Hematopoietic multipotent progenitor cell treated with erythropoietin and hydrocortisone succinate and interleukin-3 and kit ligand, for 6 days (in vitro differentiated cells): ENCODE measurements around the gene KDM8.

Experiments used
- DNase-seq: peaks from one replicate; pipeline ENCODE4 v3.0.0-alpha.2; 2015

The KDM8 gene

GRCh38 chr16:27232901-27233625 is 29.7 kb downstream of the KDM8 start:
- DNase-seq = no peak

DNA sequence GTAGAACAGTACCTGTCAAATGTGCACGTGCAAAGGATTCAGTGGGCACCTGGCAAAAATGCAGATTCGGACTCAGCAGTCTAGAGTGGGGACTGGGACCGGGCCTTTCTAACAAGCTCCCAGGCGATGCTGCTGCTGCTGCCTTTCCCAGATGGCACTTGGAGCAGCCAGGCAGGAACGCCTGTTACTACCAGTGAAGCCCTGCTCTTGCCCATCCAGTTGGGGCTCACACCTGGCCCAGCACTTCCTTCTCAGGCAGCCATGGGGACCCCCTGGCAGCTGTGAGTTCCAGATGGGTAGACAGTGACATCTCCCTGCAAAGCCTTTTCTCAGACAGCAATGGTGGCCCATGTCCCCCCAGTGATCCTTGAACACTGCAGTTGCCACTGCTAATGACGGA is 30.4 kb downstream of the KDM8 start:
- DNase-seq = no peak

GRCh38 chr16:27234171-27234570 is 30.8 kb downstream of the KDM8 start:
- DNase-seq = no peak

DNA sequence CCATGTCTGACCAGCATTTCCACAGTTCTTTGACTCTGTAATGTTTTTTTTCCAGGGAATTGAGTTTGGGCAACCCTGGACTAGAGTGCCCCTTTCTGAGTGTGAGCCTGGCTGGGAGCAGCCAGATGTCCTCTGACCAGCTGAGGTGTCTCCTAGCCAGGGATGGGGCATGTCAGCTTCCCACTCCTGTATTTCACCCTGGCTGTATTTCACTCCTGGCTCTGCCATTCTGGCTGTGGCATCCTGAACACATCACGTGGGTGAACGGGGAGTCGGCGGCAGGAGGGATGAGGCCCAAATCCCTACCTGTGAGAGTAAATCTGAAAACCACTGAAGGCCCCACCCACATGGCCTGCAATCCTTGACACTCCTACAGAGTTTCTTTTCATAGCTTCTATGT is 31.3 kb downstream of the KDM8 start:
- DNase-seq = no peak

DNA sequence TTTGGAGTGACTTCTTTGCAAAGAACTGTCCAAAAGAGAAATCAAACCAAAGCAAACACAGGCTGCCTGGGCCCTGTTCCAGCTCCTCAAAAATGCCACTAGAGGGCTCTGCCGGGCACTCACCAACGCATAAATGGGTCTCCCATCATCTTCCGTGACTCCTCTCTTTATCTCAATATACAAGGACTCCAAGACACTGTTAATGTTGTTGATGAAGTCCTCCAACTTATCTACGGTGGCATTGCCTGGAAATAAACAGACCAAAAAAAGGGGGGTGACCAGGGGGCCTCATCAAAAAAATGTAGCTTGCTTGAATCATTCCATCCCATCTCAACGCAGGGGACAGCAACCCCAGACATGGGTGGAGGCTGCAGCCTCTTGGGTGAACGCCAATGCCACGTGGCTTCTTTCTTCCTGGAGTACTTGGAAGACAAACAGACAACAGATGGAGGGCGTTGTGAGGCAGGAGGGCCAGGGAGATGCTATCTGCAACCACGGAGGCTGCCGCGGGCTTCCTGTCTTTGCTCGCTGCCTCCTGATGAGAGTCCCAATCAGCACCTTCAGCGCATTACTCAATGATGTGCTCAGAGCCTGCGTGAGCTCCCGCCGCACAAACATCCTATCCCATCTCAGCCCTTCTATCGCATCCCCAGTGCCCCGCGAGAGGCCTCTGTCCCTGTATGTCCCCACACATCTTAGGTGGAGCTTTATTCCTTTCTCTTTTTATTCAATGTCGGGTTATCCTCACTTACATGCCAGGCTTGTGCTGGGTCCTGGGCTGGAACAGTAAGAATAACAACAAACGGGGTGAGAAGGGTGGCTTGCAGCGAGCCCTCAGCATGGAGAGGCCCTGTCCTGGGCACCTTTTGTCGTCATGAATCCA is 32.0 kb downstream of the KDM8 start:
- DNase-seq = peak; percentile 99

- DNase-seq = no peak
These were observed 32.6 kb downstream of the KDM8 start for GRCh38 chr16:27235938-27236245.

DNA sequence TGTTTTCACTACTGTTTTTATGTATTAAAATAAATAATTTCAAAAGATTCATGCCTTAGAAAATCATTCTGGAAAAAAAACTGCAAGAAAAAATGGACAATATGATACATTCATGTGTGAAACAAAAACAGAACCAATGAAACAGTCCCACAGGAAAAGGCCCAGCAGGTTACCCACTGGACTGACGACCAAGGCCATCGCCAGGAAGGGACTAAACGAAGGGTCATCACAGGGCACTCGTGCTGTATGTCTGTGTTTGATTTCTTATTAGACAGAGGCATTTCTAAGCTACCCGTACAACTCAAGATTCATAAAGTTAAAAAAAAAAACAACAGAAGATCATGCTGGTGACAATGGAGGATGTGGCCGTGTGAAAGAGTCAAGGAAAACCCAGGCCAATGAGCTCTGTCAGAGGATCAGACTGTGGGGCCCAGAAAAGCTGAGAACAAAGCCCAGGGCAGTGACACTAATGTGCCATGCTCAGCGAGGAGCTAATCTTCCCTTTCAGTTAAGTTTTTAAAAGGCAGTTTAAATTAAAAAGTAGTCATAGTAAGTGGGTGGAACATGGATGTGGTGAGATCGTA is 33.4 kb downstream of the KDM8 start:
- no peak for DNase-seq

GRCh38 chr16:27237219-27238015 is 34.1 kb downstream of the KDM8 start:
- peak; percentile 87 for DNase-seq

GRCh38 chr16:27238016-27238587 is 34.8 kb downstream of the KDM8 start:
- DNase-seq = peak; percentile 77

- no peak for DNase-seq
These were observed 35.3 kb downstream of the KDM8 start for GRCh38 chr16:27238591-27238990.

- DNase-seq = no peak
These were observed 35.7 kb downstream of the KDM8 start for GRCh38 chr16:27239026-27239425.

DNA sequence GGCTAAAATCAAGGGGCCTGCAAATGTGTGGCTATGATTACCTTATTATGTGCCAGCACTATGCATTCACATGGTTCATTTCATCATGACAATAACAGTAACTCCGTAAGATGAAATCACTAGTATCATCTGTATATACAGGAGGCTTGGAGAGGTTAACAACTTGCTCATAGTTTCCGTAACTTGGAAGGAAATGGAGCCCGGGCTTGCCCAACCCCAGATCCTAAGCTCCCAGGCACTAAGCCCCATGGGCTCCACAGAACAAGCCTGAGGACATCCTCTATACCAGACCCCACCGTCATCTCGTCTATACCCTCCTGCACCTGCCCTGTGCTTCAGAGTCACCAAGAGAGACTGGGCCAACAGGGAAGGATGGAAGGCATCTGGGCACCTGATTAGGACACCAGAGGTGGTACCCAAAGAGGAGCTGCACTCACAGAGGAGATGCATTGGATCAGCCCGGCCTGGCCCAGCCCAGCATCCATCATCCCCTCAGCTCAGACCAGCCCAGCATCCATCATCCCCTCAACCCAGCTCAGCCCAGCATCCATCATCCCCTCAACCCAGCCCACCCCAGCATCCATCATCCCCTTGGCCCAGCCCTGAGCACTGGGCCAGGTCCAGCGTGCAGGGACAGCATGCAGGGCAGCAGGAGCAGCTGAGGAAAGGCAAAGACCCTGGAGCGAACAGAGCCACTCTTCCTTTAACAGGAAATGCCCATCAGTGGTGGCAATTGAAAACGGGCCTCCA is 36.8 kb downstream of the KDM8 start:
- no peak for DNase-seq

DNA sequence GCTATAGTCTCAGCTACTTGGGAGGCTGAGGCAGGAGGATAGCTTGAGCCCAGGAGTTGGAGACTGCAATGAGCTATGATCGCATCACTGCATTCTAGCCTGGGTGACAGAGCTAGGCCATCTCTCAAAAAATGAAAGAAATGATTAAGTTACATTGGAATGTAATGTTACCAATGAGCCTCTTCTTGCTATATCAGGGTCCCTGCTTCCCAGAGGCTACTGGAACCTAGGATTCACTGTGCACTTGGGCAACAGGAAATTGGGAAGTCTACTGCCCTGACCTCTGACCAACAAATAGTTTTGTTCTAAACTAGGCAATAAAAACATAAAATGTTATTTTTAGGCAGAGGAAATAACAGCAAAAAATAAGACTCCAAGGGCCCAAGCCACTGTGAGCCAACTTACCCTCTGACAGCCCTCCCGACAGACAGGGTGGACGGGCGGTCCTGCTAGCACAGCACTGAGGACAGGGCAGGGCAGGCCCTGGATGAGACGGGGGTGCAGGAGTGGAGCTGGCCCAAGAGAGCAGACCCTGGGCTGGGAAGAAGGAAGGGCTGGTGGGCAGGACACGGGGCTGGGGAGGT is 37.7 kb downstream of the KDM8 start:
- no peak for DNase-seq

DNA sequence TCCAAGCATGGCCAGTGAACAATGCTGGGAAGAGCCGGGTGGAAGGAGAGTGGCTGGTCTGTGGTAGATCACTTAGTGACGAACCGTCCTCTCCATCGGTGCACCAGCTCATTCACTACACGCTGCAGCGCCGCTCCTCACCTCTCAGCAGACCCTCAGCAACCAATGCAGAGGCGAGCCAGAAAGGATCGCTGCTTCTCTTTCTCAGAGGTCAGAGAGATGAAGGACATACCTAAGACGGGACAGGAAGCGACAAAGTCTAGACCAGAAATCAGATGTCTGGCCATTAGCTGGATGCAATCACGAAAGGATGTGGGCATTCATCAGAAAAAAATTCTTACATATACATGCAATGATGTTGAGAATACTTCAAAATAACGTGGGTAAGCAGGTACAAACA is 38.3 kb downstream of the KDM8 start:
- DNase-seq = no peak

DNA sequence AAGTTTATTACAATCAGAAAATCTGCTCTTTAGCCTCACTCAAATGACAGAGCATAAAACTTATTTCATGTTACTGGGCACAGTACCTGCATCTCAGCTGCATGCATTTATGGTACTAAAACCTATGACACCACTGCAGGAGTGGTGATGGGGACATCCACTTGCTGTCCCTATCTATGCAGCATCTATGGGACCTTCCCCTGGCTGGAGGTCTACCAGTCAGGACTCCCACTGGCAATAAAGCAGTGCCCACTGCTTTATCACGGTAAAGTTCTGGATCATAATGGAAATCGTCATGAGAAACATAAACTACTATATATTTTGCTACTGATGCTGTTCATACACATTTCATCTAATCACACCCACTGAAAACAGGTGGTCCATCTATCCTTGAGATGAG is 39.1 kb downstream of the KDM8 start:
- no peak for DNase-seq

- DNase-seq = peak; percentile 64
These were observed 39.7 kb downstream of the KDM8 start for GRCh38 chr16:27242868-27243590.

- DNase-seq = no peak
These were observed 40.5 kb downstream of the KDM8 start for GRCh38 chr16:27243725-27244362.

DNA sequence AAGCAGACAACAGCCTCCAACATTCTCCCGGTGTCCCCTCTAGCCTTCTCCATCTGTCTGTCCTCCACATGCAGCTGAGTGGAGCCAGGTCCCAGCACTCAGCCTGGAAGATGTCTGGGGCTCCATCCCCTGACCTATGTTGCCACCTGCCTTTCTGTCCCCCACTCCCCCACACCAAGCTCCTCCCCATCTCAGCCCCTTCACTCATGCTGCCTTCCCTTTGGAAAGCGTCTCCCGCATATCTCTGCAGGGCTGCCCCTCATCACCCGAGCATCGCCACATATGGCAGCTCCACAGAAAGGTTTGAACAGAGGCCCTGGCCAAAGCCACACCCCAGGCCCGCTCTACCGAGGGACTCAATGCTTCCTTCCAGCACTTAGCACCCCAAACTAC is 41.0 kb downstream of the KDM8 start:
- no peak for DNase-seq

GRCh38 chr16:27245276-27246172 is 42.2 kb downstream of the KDM8 start:
- DNase-seq = peak; percentile 60
